MCF 10A (cell line): ENCODE results near the gene ACSL3. TPM values are rescaled to one million over a fixed set of nuclear protein-coding genes. Genes with fewer than 3 reads are reported as not detected.

Experiments used
- BruUV-seq: library from RNA; stranded (reverse); fragments of 400-500 nt; replicated peaks from 2 replicates; lab custom pipeline; 2021; lab: Mats Ljungman, UMichigan
- CTCF ChIA-PET: fragments of 300-600 bp; sonication (Branson Sonifier 250); formaldehyde crosslinking; extraction: SDS; loops from one replicate; lab custom pipeline; 2021; ENCODE audit warnings: antibody characterized with exemption, inconsistent platforms; lab: Yijun Ruan, JAX
- POLR2A ChIA-PET: fragments of 300-600, 350-650 bp; sonication (Branson Sonifier 250); formaldehyde crosslinking; extraction: SDS; loops from one replicate; lab custom pipeline; 2020; ENCODE audit warnings: antibody characterized with exemption, inconsistent platforms; lab: Yijun Ruan, JAX
- DNase-seq: peaks from one replicate; pipeline ENCODE4 v3.0.0-alpha.2; 2018; ENCODE audit not compliant: unreplicated experiment
- H3K27ac Mint-ChIP-seq: one replicate; pipeline ENCODE4 v1.8.0; 2022; ENCODE audit warnings: mild to moderate bottlenecking, low read depth, mixed read lengths; ENCODE audit not compliant: unreplicated experiment
- H3K27me3 Mint-ChIP-seq: one replicate; pipeline ENCODE4 v1.8.0; 2022; ENCODE audit warnings: mixed read lengths; ENCODE audit not compliant: insufficient read depth, unreplicated experiment
- H3K36me3 Mint-ChIP-seq: one replicate; pipeline ENCODE4 v1.8.0; 2022; ENCODE audit warnings: mild to moderate bottlenecking, moderate library complexity, mixed read lengths; ENCODE audit not compliant: insufficient read depth, unreplicated experiment
- H3K4me1 Mint-ChIP-seq: one replicate; pipeline ENCODE4 v1.8.0; 2022; ENCODE audit warnings: mixed read lengths; ENCODE audit not compliant: insufficient read depth, unreplicated experiment
- H3K4me3 Mint-ChIP-seq: one replicate; pipeline ENCODE4 v1.8.0; 2022; ENCODE audit warnings: mild to moderate bottlenecking, moderate library complexity, mixed read lengths; ENCODE audit not compliant: unreplicated experiment
- H3K9me3 Mint-ChIP-seq: one replicate; pipeline ENCODE4 v1.8.0; 2022; ENCODE audit warnings: mixed read lengths; ENCODE audit not compliant: unreplicated experiment
- CTCF ChIP-seq: fragments of 200-600 bp; IDR thresholded peaks from one replicate; pipeline ENCODE4 v1.8.0; 2022; ENCODE audit warnings: antibody characterized with exemption, mild to moderate bottlenecking; ENCODE audit not compliant: unreplicated experiment
- intact Hi-C: fragments of 100-400 bp; cut with micrococcal nuclease; formaldehyde crosslinking; loops from 2 replicates; pipeline ENCODE4 v1.14.1; 2022
- total RNA-seq: library from RNA; stranded (reverse); gene quantifications from 2 replicates; pipeline ENCODE4 v1.2.3, GENCODE V29; 2022

Gene ACSL3
- total RNA-seq, 1 experiment from 2014 or later = 183 TPM

GRCh38 chr2:222928335-222928734 is 67.5 kb downstream of the ACSL3 start:
- intact Hi-C loops = no loop called here
- no peak for DNase-seq

GRCh38 chr2:222930862-222931261 is 70.0 kb downstream of the ACSL3 start:
- peaks cover 82% of the 10 kb centered on the region for H3K36me3 Mint-ChIP-seq
- CTCF ChIA-PET = interaction anchor here (0.6 to 2.1 kb wide), 5 partner anchors 16 to 1111 kb away, joined by 3 to 7 read pairs (median 3); no protein-coding TSS in a partner anchor

More at GRCh38 chr2:222928335-222928734, 67.5 kb downstream of the ACSL3 start:
- H3K36me3 Mint-ChIP-seq = peaks cover 80% of the 10 kb centered on the region
- POLR2A ChIA-PET = interaction anchor here (0.7 to 1.0 kb wide), 2 partner anchors 21 to 238 kb away, joined by 3 to 5 read pairs; no protein-coding TSS in a partner anchor
- TF ChIP-seq CTCF = no peak
- no peaks in the 10 kb centered on the region for H3K27me3 Mint-ChIP-seq
- H3K27ac Mint-ChIP-seq = no peak overlapping the region
- no peak overlapping the region for H3K4me3 Mint-ChIP-seq
- CTCF ChIA-PET = interaction anchor here (0.6 to 1.2 kb wide), 5 partner anchors 11 to 699 kb away, joined by 3 to 4 read pairs (median 3); no protein-coding TSS in a partner anchor
- H3K4me1 Mint-ChIP-seq = no peaks in the 10 kb centered on the region
- H3K9me3 Mint-ChIP-seq = no peaks in the 10 kb centered on the region
- BruUV-seq = no TSS peak

GRCh38 chr2:222931659-222932058 is 70.8 kb downstream of the ACSL3 start:
- no peak for TF ChIP-seq CTCF
- POLR2A ChIA-PET = no interaction called here
- Mint-ChIP-seq H3K4me3 (no peak overlapping the region), H3K27me3 (no peaks in the 10 kb centered on the region), H3K4me1 (no peaks in the 10 kb centered on the region), H3K36me3 (peaks cover 90% of the 10 kb centered on the region), H3K27ac (no peak overlapping the region), H3K9me3 (no peaks in the 10 kb centered on the region)
- intact Hi-C loops = no loop called here
- CTCF ChIA-PET = interaction anchor here (0.6 to 2.1 kb wide), 8 partner anchors 8 to 1110 kb away, joined by 3 to 7 read pairs (median 3); no protein-coding TSS in a partner anchor
- DNase-seq = no peak
- BruUV-seq = no TSS peak

More at GRCh38 chr2:222930862-222931261, 70.0 kb downstream of the ACSL3 start:
- Mint-ChIP-seq H3K4me1 (no peaks in the 10 kb centered on the region), H3K27ac (no peak overlapping the region), H3K4me3 (no peak overlapping the region), H3K27me3 (no peaks in the 10 kb centered on the region), H3K9me3 (no peaks in the 10 kb centered on the region)
- BruUV-seq = no TSS peak
- intact Hi-C loops = no loop called here
- no peak for TF ChIP-seq CTCF
- POLR2A ChIA-PET = interaction anchor here (0.7 to 0.9 kb wide), 3 partner anchors 8 to 69 kb away, joined by 3 read pairs; no protein-coding TSS in a partner anchor
- no peak for DNase-seq

GRCh38 chr2:222933458-222933857 is 72.6 kb downstream of the ACSL3 start:
- no peak overlapping the region for H3K4me3 Mint-ChIP-seq
- H3K36me3 Mint-ChIP-seq = peaks cover 86% of the 10 kb centered on the region
- DNase-seq = no peak
- BruUV-seq = no TSS peak
- intact Hi-C loops = no loop called here
- TF ChIP-seq CTCF = no peak
- ChIA-PET POLR2A (no interaction called here), CTCF (no interaction called here)
- H3K9me3 Mint-ChIP-seq = no peaks in the 10 kb centered on the region
- no peak overlapping the region for H3K27ac Mint-ChIP-seq
- H3K4me1 Mint-ChIP-seq = no peaks in the 10 kb centered on the region
- H3K27me3 Mint-ChIP-seq = no peaks in the 10 kb centered on the region
